NCI-H748 (cell line): ENCODE measurements around the gene COL6A2.

Source experiments
- DNase-seq: peaks from one replicate; lab custom pipeline; 2025; ENCODE audit not compliant: unreplicated experiment; lab: John Stamatoyannopoulos, UW

COL6A2 gene

DNA sequence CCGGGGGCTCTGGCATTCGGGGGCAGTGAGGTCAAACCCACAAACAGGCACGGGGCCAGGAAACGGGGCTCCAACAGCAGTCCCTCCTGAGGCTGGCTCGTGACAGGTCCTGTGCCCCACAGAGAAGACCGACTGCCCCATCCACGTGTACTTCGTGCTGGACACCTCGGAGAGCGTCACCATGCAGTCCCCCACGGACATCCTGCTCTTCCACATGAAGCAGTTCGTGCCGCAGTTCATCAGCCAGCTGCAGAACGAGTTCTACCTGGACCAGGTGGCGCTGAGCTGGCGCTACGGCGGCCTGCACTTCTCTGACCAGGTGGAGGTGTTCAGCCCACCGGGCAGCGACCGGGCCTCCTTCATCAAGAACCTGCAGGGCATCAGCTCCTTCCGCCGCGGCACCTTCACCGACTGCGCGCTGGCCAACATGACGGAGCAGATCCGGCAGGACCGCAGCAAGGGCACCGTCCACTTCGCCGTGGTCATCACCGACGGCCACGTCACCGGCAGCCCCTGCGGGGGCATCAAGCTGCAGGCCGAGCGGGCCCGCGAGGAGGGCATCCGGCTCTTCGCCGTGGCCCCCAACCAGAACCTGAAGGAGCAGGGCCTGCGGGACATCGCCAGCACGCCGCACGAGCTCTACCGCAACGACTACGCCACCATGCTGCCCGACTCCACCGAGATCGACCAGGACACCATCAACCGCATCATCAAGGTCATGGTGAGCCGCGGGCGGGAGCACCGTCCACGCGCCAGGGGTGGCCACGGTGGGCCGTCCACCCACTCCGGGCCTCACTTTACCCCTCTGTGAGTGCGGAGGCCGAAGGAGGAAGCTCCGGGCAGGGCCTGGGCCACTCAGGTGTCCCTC, 14.2 kb downstream of the COL6A2 start:
- no peak for DNase-seq

DNA sequence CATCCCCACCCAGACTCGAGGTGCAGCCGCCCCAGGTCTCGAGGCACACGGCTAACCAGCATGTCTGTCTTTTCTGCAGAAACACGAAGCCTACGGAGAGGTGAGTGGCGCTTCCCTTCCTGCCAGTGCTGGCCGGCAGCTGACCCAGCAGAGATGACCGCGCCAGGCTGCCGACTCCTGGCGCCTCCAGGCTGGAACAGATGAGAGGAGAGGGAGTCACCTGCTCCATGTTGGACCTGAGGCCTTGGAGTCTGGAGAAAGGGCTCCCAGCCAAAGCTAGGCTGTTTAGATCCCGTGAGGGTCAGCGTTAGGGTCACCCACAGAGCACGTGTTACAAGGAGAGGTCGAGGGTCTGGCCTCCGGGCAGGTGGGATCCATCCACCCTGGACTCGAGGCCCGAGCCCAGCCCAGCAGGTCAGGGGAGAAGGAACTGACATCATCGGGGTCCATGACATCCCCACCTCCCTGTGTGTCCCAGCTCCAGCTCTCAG, 14.9 kb downstream of the COL6A2 start:
- no peak for DNase-seq

DNA sequence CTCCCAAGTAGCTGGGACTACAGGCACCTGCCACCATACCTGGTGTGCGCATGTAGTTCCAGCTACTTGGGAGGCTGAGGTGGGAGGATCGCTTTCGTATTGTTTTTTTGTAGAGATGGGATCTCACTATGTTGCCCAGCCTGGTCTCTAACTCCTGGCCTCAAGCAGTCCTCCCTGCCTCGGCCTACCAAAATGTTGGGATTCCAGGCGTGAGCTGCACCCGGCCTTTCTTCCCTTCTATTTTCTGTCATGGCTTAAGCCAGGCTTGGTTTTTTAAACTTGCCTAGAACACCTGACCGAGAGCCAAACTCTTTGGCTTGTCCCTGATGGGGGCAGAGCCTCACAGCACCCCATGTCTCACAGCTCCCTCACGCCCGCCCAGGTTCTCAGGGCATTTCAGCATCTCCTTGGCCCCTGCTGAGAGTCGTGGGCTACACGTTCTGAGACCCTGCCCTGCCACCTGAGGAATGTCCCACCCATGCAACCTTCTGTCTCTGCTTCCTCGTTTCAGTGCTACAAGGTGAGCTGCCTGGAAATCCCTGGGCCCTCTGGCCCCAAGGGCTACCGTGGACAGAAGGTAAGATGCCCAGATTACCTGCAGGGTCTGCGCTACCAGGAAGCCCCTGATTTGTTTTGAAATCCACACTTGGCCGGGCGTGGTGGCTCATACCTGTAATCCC, 15.7 kb downstream of the COL6A2 start:
- DNase-seq, result no peak

DNA sequence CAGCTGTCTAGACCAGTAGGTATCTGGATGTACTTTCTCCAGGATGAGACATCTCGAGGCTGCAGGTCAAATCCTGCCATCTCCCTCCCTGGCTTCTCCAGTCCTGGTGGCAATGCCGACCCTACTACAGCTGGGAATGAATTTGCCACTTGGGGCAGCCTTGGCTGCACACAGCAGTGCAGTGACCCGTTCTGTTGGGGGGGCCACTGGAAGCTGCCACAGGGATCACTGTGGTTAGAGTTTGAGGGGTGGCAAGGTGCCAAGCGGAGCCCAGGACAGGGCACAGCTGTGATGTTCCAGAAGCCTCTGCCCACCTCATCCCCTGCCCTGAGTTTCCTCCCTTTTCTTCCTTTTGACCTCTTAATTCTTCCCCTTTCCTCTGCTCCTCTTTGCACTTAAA, 17.1 kb downstream of the COL6A2 start:
- DNase-seq, result no peak

DNA sequence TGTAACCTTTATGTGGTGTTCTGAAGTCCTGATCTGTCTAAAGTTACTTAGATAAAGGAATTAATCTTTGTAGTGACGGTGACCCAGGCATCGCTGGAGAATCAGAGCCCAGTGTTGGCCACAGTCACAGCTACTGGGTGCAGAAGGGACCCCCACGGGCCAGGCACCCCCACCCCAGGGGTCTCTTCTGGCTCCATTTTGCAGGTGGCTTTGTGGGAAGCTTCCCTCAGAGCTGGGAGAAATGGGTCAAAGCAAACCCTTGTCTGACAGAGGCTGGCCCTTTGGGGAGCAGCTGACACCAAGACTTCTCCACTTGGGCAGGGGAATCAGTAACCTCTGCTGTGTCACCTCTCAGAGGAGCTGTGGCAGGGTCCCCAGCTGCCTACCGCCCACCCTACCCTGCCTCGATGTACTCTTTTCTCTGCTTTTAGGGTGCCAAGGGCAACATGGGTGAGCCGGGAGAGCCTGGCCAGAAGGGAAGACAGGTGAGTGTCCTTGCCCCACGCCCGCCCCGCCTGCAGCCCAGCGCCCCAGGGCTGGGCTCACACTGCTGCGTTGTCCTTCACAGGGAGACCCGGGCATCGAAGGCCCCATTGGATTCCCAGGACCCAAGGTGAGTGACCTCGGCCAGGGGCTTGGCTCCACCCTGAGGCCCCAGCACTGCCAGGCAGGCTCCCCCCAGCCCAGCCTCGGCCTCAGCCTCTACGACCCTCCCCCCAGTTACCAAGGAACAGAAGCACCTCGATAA, 17.7 kb downstream of the COL6A2 start:
- no peak for DNase-seq

DNA sequence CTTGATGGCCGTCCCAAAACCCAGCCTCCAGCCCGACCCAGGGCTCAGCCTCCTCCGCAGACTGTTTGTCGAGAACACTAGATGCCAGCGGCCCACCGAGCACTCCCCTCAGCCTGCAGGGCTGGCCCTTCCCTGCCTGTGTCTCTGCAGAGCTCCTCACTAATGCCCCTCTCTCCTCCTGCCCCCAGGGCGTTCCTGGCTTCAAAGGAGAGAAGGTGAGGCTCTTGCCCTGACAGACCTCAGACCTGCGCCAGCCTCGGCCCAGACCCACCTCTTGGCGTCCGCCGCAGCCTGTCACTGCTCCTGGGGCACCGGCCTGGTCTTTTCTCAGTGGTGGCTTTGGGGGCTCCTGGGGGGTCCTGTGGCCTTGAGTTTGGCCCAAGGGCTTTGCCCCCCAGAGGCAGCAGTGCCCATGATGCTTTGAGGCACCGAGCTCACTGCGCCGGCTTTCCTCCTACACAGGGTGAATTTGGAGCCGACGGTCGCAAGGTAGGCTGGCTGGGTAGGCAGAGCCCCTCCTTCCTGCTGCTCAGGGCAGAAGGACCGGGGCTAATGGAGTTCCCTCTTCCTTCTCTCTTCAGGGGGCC, 18.4 kb downstream of the COL6A2 start:
- no peak for DNase-seq

DNA sequence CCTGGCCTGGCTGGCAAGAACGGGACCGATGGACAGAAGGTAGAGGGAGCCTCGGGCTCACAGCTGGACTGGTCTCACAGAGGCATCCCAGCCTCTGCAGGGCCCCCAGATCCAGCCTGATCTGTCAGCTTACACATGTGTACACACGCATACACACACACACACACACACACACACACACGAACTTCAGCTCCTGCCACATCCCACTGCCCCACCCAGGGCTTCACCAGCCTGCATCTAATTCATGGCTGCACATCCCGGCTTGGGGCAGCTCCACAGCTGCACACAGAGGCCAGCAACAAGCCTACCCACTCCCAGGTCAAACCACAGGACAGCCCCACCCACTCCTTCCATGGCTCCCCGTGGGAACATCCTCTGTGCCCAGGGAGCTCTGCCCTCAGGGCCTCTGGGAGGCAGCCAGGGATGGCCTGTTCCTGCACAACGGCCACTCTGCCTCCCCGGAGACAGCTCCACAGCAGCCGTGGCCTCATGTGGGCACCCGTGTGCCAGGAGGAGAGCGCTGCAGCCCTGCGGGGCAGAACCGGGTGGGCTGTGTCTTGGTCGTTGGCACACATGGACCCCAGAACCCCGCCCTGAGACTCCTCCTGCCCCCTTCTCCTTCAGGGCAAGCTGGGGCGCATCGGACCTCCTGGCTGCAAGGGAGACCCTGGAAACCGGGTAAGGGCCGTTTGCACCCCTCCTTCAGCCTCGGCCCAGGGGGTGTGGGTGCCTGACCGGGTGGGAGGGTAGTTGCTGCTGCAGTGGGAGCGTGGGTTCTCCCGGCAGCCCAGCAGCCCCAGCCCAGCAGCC, 19.1 kb downstream of the COL6A2 start:
- no peak for DNase-seq

DNA sequence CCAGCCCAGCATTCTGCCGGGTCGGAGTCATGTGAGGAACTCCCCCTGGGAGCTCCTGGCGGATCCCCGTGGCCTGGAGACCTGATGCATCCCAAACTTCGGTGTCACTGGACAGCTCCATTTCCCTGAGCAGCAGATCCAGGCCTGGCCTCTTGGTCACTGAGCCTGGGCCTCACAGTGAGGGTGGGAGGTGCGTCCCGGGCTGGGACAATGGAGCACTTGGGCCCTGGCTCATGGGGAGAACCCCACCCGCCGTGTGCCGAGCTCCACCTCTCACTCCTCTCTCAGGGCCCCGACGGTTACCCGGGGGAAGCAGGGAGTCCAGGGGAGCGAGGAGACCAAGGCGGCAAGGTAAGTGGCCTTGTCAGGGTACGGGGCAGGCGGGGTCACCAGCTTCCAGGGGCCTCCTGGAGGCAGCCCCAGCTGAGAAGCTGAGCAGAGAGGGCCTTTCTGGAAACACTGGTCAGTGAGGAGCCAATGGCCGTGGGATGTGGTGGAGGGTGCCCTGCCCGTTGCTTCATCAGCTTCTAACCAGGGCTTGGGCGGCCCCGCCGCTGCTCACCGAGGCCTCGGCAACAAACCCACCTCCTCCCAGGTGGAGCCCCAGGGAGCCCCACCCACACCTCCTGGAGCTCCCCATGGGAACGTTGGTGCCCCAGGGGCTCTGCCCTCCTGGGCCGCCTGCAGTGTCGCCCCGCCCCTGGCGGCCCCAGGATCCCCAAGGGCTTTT, 19.8 kb downstream of the COL6A2 start:
- DNase-seq, result no peak

DNA sequence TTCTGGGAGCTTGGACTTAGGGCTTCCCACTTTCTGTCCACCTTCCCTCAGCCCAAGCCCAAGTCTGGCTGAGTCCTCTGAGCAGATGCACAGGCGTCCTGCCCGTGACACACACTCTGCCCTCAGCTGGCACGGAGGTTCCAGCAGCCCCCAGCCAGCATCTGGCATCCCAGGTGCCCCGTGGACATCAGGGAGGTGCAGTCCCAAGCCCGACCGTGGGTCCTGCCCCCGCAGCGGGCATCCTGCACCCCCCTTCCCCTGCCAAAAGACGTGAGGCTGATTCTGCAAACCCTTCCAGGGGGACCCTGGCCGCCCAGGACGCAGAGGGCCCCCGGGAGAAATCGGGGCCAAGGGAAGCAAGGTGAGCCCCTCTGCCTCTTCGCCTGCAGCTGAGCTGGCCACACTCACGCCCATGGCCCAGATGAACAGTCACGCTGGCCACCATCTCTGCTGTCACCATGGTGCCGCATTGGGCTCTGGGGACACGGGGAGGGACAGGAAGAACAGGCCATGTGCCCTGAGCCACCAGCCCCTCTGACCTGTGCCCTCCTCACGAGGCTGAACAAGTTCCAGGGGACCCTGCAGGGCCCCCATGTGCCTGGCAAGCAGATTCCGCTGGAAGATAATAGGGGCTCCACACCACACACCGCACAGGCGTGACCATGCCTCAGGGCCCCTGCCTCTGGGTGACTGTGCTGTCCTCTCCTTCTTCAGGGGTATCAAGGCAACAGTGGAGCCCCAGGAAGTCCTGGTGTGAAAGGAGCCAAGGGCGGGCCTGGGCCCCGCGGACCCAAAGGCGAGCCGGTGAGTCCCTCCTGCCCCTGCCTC, 20.6 kb downstream of the COL6A2 start:
- DNase-seq, result no peak

DNA sequence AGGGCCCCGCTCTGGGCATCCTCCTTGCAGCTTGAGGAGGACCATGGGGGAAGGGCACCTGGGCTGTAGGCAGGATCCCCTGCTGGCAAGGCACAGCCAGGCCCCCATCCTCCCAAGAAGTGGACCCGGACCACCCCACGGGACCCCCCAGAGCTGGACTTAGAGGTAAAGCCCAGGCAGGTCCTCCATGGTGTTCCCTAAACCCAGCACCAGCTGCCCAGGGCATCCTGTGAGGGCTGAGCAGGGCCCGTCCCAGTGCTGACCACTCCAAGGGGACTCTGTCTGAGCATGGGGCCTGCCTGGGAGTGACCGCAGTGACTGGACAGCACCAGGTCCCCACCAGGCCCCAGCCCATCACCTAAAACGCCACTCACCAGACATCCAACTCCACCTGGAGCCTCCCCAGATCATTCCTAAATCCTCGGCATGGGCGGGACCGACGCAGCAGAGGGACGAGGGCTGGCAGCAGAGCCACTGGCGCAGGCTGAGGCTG, 21.3 kb downstream of the COL6A2 start:
- no peak for DNase-seq

DNA sequence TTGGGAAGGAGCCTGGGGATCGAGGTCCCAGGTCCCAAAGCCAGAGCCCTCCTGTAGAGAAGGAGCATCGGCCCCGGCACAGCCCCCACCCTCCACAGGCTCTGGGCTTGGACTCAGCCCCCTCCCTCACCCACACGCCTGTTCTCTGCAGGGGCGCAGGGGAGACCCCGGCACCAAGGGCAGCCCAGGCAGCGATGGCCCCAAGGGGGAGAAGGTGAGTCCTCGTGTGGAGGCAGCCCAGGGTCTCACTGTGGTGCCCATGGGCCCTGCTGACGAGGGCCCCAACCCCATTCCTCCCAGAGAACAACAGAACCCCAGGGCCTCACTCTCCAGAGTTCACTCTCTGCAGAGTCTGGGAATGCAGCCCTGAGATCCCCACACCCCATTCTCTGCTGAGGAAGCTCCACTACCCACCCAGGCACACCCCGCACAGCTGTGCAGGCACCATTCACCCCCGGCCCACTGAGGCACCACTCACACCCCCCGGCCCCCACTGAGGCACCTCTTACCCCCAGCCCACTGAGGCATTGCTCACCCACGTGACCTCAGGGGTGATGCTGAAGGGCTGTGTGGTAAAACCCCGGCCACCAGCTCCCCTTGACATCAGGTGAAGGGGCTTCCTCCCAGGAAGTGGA, 21.8 kb downstream of the COL6A2 start:
- no peak for DNase-seq

DNA sequence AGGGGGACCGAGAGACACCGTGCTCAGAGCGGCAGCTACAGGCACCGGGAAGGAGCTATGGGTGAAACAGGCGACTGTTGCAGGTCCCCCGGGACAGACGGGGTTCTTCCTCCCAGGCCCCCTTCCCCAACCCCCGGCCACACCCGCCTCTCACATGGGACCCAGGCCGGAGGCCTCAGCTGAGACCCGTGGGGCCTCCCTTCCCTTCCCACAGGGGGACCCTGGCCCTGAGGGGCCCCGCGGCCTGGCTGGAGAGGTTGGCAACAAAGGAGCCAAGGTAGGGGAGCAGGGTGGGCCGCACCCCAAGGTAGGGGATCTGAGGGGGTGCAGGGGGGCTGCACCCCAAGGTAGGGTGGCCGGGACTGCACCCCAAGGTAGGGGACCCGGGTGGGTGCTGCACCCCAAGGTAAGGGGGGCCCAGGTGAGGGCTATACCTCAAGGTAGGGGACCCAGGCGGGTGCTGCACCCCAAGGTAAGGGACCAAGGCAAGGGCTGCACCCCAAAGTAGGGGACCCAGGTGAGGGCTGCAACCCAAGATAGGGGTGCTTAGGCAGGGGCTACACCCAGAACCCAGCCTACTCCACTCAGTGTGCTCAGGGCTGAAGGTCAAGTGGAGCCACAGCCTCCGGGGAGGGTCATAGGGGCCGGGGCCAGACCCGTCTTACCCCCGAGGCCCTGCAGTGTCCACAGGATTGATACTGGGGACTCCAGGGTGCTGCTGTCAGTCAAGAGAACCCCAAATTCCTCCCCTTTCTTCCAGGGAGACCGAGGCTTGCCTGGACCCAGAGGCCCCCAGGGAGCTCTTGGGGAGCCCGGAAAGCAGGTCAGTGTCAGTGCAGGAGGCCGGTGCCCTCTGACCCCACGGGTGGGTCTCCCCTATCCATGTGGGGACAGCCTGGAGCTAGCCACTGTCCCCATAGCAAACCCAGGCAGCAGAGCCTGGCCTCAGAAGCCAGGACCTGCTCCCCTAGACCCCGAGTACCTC, 22.7 kb downstream of the COL6A2 start:
- no peak for DNase-seq

DNA sequence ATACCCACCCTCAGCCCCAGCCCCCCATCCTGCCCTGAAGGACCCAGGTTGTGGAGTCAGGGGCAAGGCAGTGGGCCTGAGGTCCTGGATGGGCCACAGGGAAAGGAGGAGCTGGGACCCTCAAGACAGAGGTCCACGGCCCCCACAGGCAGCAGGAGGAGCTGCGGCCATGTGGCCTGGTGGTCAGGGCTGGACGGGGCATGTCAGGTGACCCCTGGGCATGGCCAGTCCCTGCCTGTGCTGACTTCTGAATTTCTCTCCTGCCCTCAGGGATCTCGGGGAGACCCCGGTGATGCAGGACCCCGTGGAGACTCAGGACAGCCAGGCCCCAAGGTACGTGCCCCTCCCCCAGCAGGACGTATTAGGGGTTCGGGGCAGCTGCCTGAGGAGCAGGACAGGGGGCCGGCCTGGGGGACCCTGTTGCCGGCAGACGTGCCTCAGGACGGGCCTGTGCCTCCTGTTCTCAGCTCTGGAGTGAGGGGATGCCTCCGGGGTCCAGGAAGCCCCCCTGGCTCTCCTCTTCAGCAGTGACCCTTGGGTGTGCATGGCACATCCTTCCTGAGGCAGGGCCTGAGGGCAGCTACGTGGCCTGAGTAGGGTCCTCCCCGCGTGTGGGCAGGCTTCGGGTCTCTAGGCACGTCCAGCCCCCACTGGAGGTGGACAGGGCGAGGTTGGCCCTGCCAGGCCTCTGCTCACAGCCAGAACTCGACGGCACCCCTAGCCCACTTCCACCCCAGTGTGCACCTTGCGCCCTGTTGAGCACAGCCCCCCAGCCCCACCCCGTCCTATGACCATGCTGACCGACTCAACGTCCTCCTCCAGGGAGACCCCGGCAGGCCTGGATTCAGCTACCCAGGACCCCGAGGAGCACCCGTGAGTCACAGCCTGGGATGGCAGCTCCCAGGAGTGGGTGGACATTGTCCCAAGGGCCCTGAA, 23.6 kb downstream of the COL6A2 start:
- no peak for DNase-seq

DNA sequence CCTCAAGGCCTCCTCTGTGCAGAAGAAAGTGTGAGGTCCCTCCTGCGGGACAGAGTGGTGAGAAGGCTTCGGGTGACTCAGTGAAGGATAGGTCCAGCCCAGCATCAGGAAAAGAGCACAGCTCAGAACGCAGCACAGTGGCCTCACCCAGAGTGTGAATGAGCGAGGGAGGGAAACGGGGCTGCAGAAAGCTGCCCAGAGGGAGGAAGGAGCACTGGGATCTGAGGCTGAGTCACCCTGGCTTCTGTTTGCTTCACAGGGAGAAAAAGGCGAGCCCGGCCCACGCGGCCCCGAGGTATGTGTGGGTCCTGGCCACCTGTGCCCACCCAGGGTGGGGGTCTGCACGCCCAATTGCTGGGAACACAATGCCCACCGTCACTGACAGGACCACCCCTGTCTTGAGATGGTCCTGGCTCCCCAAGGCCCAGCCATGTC, 24.3 kb downstream of the COL6A2 start:
- DNase-seq, result no peak

DNA sequence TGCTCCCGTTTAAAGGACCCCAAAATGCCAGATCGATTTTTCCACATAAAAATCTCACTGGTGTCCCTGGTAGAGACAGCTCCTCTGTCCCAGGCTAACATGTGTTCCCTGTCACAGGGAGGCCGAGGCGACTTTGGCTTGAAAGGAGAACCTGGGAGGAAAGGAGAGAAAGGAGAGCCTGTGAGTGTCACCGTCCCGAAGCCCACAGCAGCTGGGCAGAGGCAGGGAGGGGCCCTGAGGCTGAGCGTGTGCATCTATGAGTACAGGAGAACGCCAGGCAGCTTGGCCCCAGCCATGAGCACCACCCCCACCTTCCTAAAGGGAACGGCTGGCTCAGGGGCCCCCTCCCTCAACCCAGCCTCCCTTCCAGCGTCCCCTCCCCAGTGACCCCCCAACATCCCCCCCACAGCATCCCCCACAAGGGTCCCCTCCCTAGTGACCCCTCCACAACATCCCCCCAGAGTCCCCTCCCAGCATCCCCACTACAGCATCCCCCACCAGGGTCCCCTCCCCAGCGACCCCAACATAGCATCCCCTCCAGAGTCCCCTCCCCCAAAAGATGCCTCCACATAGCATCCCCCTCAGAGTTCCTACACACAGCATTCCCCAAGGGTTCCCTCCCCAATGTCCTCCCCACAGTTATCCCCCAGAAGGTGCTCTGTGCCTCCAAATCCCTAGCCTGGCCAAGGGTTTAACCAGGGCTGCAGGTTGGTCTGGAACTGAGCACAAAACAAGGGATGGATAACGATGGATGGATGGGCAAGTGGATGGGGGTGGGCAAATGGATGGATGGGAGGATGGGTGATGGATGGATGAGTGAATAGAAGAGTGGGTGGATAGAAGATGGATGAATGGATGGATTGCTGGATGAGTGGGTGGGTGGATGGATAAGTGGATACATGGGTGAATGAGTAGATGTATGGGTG, 25.1 kb downstream of the COL6A2 start:
- no peak for DNase-seq
